ENCODE data around the gene PITRM1. TPM values are rescaled to one million over a fixed set of nuclear protein-coding genes. Genes with fewer than 3 reads are reported as not detected.

PITRM1 gene
- total RNA-seq, 4 donors from 2014 or later, result 78.6 to 102 (median 87.0) TPM

GRCh38 chr10:3097160-3097559 is 75.4 kb downstream of the PITRM1 start:
- 70 to 93% methylated on average over 2 to 3 of the region's 9 CpGs for WGBS, 2 donors (ENCODE audit: low coverage in 1 of 2)
- peaks cover 11 to 56% (median 21%) of the 10 kb centered on the region in 3 donors for H3K4me1 ChIP-seq
- H3K36me3 ChIP-seq, result peaks cover 0 to 30% of the 10 kb centered on the region in 2 donors
- no peak for TF ChIP-seq CTCF (IDR thresholded peaks at IDR 0.05)
- no peak for TF ChIP-seq EP300 (IDR thresholded peaks at IDR 0.05)
- TF ChIP-seq POLR2AphosphoS5 (IDR thresholded peaks at IDR 0.05), result no peak
- no peak for TF ChIP-seq POLR2A (IDR thresholded peaks at IDR 0.05)
- H3K9me3 ChIP-seq, result no peaks in the 10 kb centered on the region
- no peaks in the 10 kb centered on the region for H3K27me3 ChIP-seq
- peak overlapping the region in 2 of 4 donors; percentile 49 to 79 for H3K27ac ChIP-seq
- ATAC-seq, result no peak
- H3K4me3 ChIP-seq, result no peak overlapping the region

GRCh38 chr10:3096149-3096548 is 76.4 kb downstream of the PITRM1 start:
- Histone ChIP-seq H3K36me3 (peaks cover 0 to 23% of the 10 kb centered on the region in 2 donors), H3K27me3 (no peaks in the 10 kb centered on the region), H3K9me3 (no peaks in the 10 kb centered on the region), H3K4me1 (peaks cover 11 to 60% (median 24%) of the 10 kb centered on the region in 3 donors), H3K4me3 (no peak overlapping the region), H3K27ac (peak overlapping the region; percentile 79 to 88 (median 82))
- ATAC-seq, result no peak
- WGBS, 2 donors (ENCODE audit: low coverage in 1 of 2), result 40 to 52% methylated on average over 9 to 10 of the region's 16 CpGs
- TF ChIP-seq POLR2AphosphoS5 (IDR thresholded peaks at IDR 0.05) (no peak), EP300 (IDR thresholded peaks at IDR 0.05) (no peak), CTCF (IDR thresholded peaks at IDR 0.05) (no peak), POLR2A (IDR thresholded peaks at IDR 0.05) (no peak)

GRCh38 chr10:3095373-3096139 is 77.0 kb downstream of the PITRM1 start:
- 2 to 4% methylated on average over 17 of the region's 17 CpGs for whole genome bisulfite sequencing, 2 donors (ENCODE audit: low coverage in 1 of 2)
- TF ChIP-seq CTCF (IDR thresholded peaks at IDR 0.05) (no peak), POLR2A (IDR thresholded peaks at IDR 0.05) (no peak), POLR2AphosphoS5 (IDR thresholded peaks at IDR 0.05) (peak; percentile 96), EP300 (IDR thresholded peaks at IDR 0.05) (peak; percentile 5)
- Histone ChIP-seq H3K4me1 (peaks cover 13 to 60% (median 30%) of the 10 kb centered on the region in 3 donors), H3K9me3 (no peaks in the 10 kb centered on the region), H3K27ac (peak overlapping the region; percentile 79 to 88 (median 82)), H3K27me3 (no peaks in the 10 kb centered on the region), H3K36me3 (peaks cover 0 to 19% of the 10 kb centered on the region in 2 donors), H3K4me3 (no peak overlapping the region)
- ATAC-seq, result peak; percentile 89

GRCh38 chr10:3094609-3095036 is 78.0 kb downstream of the PITRM1 start:
- H3K36me3 ChIP-seq, result peaks cover 0 to 10% of the 10 kb centered on the region in 2 donors
- H3K9me3 ChIP-seq, result no peaks in the 10 kb centered on the region
- ATAC-seq, result no peak
- H3K4me1 ChIP-seq, result peaks cover 15 to 61% (median 31%) of the 10 kb centered on the region in 3 donors
- H3K27me3 ChIP-seq, result no peaks in the 10 kb centered on the region
- TF ChIP-seq CTCF (IDR thresholded peaks at IDR 0.05) (no peak), POLR2AphosphoS5 (IDR thresholded peaks at IDR 0.05) (no peak), POLR2A (IDR thresholded peaks at IDR 0.05) (no peak), EP300 (IDR thresholded peaks at IDR 0.05) (no peak)
- WGBS, 2 donors (ENCODE audit: low coverage in 1 of 2), result 29 to 49% methylated on average over 2 to 5 of the region's 5 CpGs
- peak overlapping the region; percentile 79 to 88 (median 82) for H3K27ac ChIP-seq
- no peak overlapping the region for H3K4me3 ChIP-seq

GRCh38 chr10:3093996-3094395 is 78.6 kb downstream of the PITRM1 start:
- Histone ChIP-seq H3K27me3 (no peaks in the 10 kb centered on the region), H3K4me1 (peaks cover 15 to 61% (median 31%) of the 10 kb centered on the region in 3 donors), H3K36me3 (peaks cover 0 to 3% of the 10 kb centered on the region in 2 donors), H3K9me3 (no peaks in the 10 kb centered on the region), H3K27ac (peak overlapping the region in 3 of 4 donors; percentile 79 to 88 (median 83)), H3K4me3 (no peak overlapping the region)
- 77 to 85% methylated on average over 2 to 4 of the region's 5 CpGs for WGBS, 2 donors (ENCODE audit: low coverage in 1 of 2)
- TF ChIP-seq POLR2A (IDR thresholded peaks at IDR 0.05) (no peak), POLR2AphosphoS5 (IDR thresholded peaks at IDR 0.05) (no peak), EP300 (IDR thresholded peaks at IDR 0.05) (no peak)
- no peak for ATAC-seq

Data from gastroesophageal sphincter (tissue), 4 donors.